ENCODE results near the gene SMIM38. TPM values are rescaled to one million over a fixed set of nuclear protein-coding genes. Genes with fewer than 3 reads are reported as not detected.
"Not testable (repeated sequence)": the region's sequence is repeated elsewhere in the genome, so short reads cannot be mapped to it uniquely, and the experiment has no call there.

SMIM38 gene
- total and polyA plus RNA-seq, 5 donors from 2014 or later, result 0.07 to 1.3 (median 0.11) TPM; not detected in 2

GRCh38 chr11:69142895-69143294, 12.8 kb upstream of the SMIM38 start:
- peaks cover 6 to 14% of the 10 kb centered on the region in 2 experiments for H3K9me3 ChIP-seq (ENCODE audit: control insufficient read depth in 2 of 2, low read length in 2 of 2)
- peaks cover 3 to 16% (median 7%) of the 10 kb centered on the region in 7 donors for H3K9me3 Mint-ChIP-seq
- H3K27ac ChIP-seq (ENCODE audit: insufficient read depth, low read length, poor library complexity, severe bottlenecking), result no peak overlapping the region
- H3K36me3 Mint-ChIP-seq, result no peaks in the 10 kb centered on the region
- H3K27me3 ChIP-seq (ENCODE audit: control insufficient read depth, insufficient read depth, low read length), result no peaks in the 10 kb centered on the region
- H3K36me3 ChIP-seq (ENCODE audit: control insufficient read depth, insufficient read depth, low read length), result no peaks in the 10 kb centered on the region
- H3K4me3 ChIP-seq (ENCODE audit: low read depth, low read length), result no peak overlapping the region
- no peaks in the 10 kb centered on the region for H3K4me1 ChIP-seq (ENCODE audit: control insufficient read depth, insufficient read depth, low read length, poor library complexity, severe bottlenecking)
- DNase-seq, result no peak
- no peak overlapping the region for H3K27ac Mint-ChIP-seq
- H3K4me3 Mint-ChIP-seq, result no peak overlapping the region
- no peaks in the 10 kb centered on the region for H3K27me3 Mint-ChIP-seq
- no peaks in the 10 kb centered on the region for H3K4me1 Mint-ChIP-seq
- ATAC-seq (ENCODE audit: low read depth in 2 of 2), result no peak

- no peak overlapping the region for H3K27ac Mint-ChIP-seq
- no peaks in the 10 kb centered on the region for H3K27me3 ChIP-seq (ENCODE audit: control insufficient read depth, insufficient read depth, low read length)
- no peak overlapping the region for H3K4me3 ChIP-seq (ENCODE audit: low read depth, low read length)
- DNase-seq (no peak), ATAC-seq (ENCODE audit: low read depth in 2 of 2) (no peak)
- H3K27me3 Mint-ChIP-seq, result no peaks in the 10 kb centered on the region
- H3K36me3 Mint-ChIP-seq, result peaks cover 3% of the 10 kb centered on the region
- H3K4me1 ChIP-seq (ENCODE audit: control insufficient read depth, insufficient read depth, low read length, poor library complexity, severe bottlenecking), result no peaks in the 10 kb centered on the region
- H3K36me3 ChIP-seq (ENCODE audit: control insufficient read depth, insufficient read depth, low read length), result no peaks in the 10 kb centered on the region
- no peak overlapping the region for H3K27ac ChIP-seq (ENCODE audit: insufficient read depth, low read length, poor library complexity, severe bottlenecking)
- H3K4me3 Mint-ChIP-seq, result no peak overlapping the region
- peaks cover 6 to 14% of the 10 kb centered on the region in 2 experiments for H3K9me3 ChIP-seq (ENCODE audit: control insufficient read depth in 2 of 2, low read length in 2 of 2)
- H3K9me3 Mint-ChIP-seq, result peaks cover 3 to 18% (median 9%) of the 10 kb centered on the region in 7 donors
- H3K4me1 Mint-ChIP-seq, result peaks cover 0 to 3% (median 0%) of the 10 kb centered on the region in 4 donors
Measured at GRCh38 chr11:69144316-69145049, 11.3 kb upstream of the SMIM38 start.

GRCh38 chr11:69145050-69145380, 10.7 kb upstream of the SMIM38 start:
- H3K36me3 ChIP-seq (ENCODE audit: control insufficient read depth, insufficient read depth, low read length), result no peaks in the 10 kb centered on the region
- Mint-ChIP-seq H3K27ac (no peak overlapping the region), H3K36me3 (peaks cover 4% of the 10 kb centered on the region), H3K4me3 (no peak overlapping the region), H3K4me1 (peaks cover 0 to 3% (median 0%) of the 10 kb centered on the region in 4 donors), H3K27me3 (no peaks in the 10 kb centered on the region), H3K9me3 (peaks cover 3 to 18% (median 9%) of the 10 kb centered on the region in 7 donors)
- no peak overlapping the region for H3K27ac ChIP-seq (ENCODE audit: insufficient read depth, low read length, poor library complexity, severe bottlenecking)
- H3K27me3 ChIP-seq (ENCODE audit: control insufficient read depth, insufficient read depth, low read length), result no peaks in the 10 kb centered on the region
- ATAC-seq (ENCODE audit: low read depth in 2 of 2) (no peak), DNase-seq (no peak)
- H3K9me3 ChIP-seq (ENCODE audit: control insufficient read depth in 2 of 2, low read length in 2 of 2), result peaks cover 6 to 14% of the 10 kb centered on the region in 2 experiments
- H3K4me1 ChIP-seq (ENCODE audit: control insufficient read depth, insufficient read depth, low read length, poor library complexity, severe bottlenecking), result no peaks in the 10 kb centered on the region
- H3K4me3 ChIP-seq (ENCODE audit: low read depth, low read length), result no peak overlapping the region

GRCh38 chr11:69148377-69148762, 7.4 kb upstream of the SMIM38 start:
- H3K9me3 Mint-ChIP-seq, result peaks cover 2 to 23% (median 9%) of the 10 kb centered on the region in 7 donors
- no peak overlapping the region for H3K27ac Mint-ChIP-seq
- H3K27me3 Mint-ChIP-seq, result no peaks in the 10 kb centered on the region

GRCh38 chr11:69148806-69149205, 6.9 kb upstream of the SMIM38 start:
- Histone ChIP-seq H3K27ac (ENCODE audit: insufficient read depth, low read length, poor library complexity, severe bottlenecking) (no peak overlapping the region), H3K27me3 (ENCODE audit: control insufficient read depth, insufficient read depth, low read length) (no peaks in the 10 kb centered on the region), H3K4me3 (ENCODE audit: low read depth, low read length) (no peak overlapping the region), H3K4me1 (ENCODE audit: control insufficient read depth, insufficient read depth, low read length, poor library complexity, severe bottlenecking) (no peaks in the 10 kb centered on the region), H3K36me3 (ENCODE audit: control insufficient read depth, insufficient read depth, low read length) (no peaks in the 10 kb centered on the region), H3K9me3 (ENCODE audit: control insufficient read depth in 2 of 2, low read length in 2 of 2) (peaks cover 6 to 14% of the 10 kb centered on the region in 2 experiments)
- Mint-ChIP-seq H3K27ac (no peak overlapping the region), H3K36me3 (peaks cover 7% of the 10 kb centered on the region), H3K4me3 (no peak overlapping the region), H3K27me3 (no peaks in the 10 kb centered on the region), H3K4me1 (peaks cover 0 to 5% (median 3%) of the 10 kb centered on the region in 4 donors), H3K9me3 (peaks cover 2 to 23% (median 9%) of the 10 kb centered on the region in 7 donors)
- no peak for DNase-seq
- ATAC-seq (ENCODE audit: low read depth in 2 of 2), result no peak

More at GRCh38 chr11:69148377-69148762, 7.4 kb upstream of the SMIM38 start:
- no peak overlapping the region for H3K4me3 ChIP-seq (ENCODE audit: low read depth, low read length)
- H3K27me3 ChIP-seq (ENCODE audit: control insufficient read depth, insufficient read depth, low read length), result no peaks in the 10 kb centered on the region
- H3K27ac ChIP-seq (ENCODE audit: insufficient read depth, low read length, poor library complexity, severe bottlenecking), result no peak overlapping the region
- H3K9me3 ChIP-seq (ENCODE audit: control insufficient read depth in 2 of 2, low read length in 2 of 2), result peaks cover 6 to 14% of the 10 kb centered on the region in 2 experiments
- Mint-ChIP-seq H3K4me1 (peaks cover 0 to 5% (median 2%) of the 10 kb centered on the region in 4 donors), H3K36me3 (peaks cover 7% of the 10 kb centered on the region), H3K4me3 (no peak overlapping the region)
- ATAC-seq (ENCODE audit: low read depth in 2 of 2) (no peak), DNase-seq (no peak)
- no peaks in the 10 kb centered on the region for H3K36me3 ChIP-seq (ENCODE audit: control insufficient read depth, insufficient read depth, low read length)
- no peaks in the 10 kb centered on the region for H3K4me1 ChIP-seq (ENCODE audit: control insufficient read depth, insufficient read depth, low read length, poor library complexity, severe bottlenecking)

GRCh38 chr11:69149338-69150045, 6.2 kb upstream of the SMIM38 start:
- H3K4me3 ChIP-seq (ENCODE audit: low read depth, low read length); H3K27me3 Mint-ChIP-seq; H3K4me1 Mint-ChIP-seq; ATAC-seq (ENCODE audit: low read depth in 2 of 2); DNase-seq; H3K36me3 Mint-ChIP-seq; H3K4me1 ChIP-seq (ENCODE audit: control insufficient read depth, insufficient read depth, low read length, poor library complexity, severe bottlenecking); H3K4me3 Mint-ChIP-seq; H3K36me3 ChIP-seq (ENCODE audit: control insufficient read depth, insufficient read depth, low read length); H3K27ac ChIP-seq (ENCODE audit: insufficient read depth, low read length, poor library complexity, severe bottlenecking); H3K27me3 ChIP-seq (ENCODE audit: control insufficient read depth, insufficient read depth, low read length); H3K27ac Mint-ChIP-seq: not testable (repeated sequence)
- peaks cover 2 to 23% (median 9%) of the 10 kb centered on the region in 7 donors for H3K9me3 Mint-ChIP-seq
- H3K9me3 ChIP-seq (ENCODE audit: control insufficient read depth in 2 of 2, low read length in 2 of 2), result peaks cover 6 to 14% of the 10 kb centered on the region in 2 experiments

- Histone ChIP-seq H3K4me1 (ENCODE audit: control insufficient read depth, insufficient read depth, low read length, poor library complexity, severe bottlenecking) (no peaks in the 10 kb centered on the region), H3K4me3 (ENCODE audit: low read depth, low read length) (no peak overlapping the region), H3K27ac (ENCODE audit: insufficient read depth, low read length, poor library complexity, severe bottlenecking) (no peak overlapping the region), H3K27me3 (ENCODE audit: control insufficient read depth, insufficient read depth, low read length) (no peaks in the 10 kb centered on the region), H3K36me3 (ENCODE audit: control insufficient read depth, insufficient read depth, low read length) (no peaks in the 10 kb centered on the region), H3K9me3 (ENCODE audit: control insufficient read depth in 2 of 2, low read length in 2 of 2) (peaks cover 6 to 14% of the 10 kb centered on the region in 2 experiments)
- Mint-ChIP-seq H3K36me3 (peaks cover 7% of the 10 kb centered on the region), H3K4me3 (no peak overlapping the region), H3K4me1 (peaks cover 0 to 5% (median 3%) of the 10 kb centered on the region in 4 donors), H3K27me3 (no peaks in the 10 kb centered on the region), H3K9me3 (peaks cover 2 to 23% (median 9%) of the 10 kb centered on the region in 7 donors), H3K27ac (no peak overlapping the region)
- ATAC-seq (ENCODE audit: low read depth in 2 of 2) (no peak), DNase-seq (no peak)
Measured at GRCh38 chr11:69150175-69150574, 5.6 kb upstream of the SMIM38 start.
